PC-9 (cell line): Measurements from ENCODE around the gene CD300H.

Experiments used
- CTCF ChIP-seq: fragments of 200-600 bp; sonication (generic); conservative IDR thresholded peaks from 2 replicates; pipeline ENCODE4 v1.6.1; 2017; ENCODE audit warnings: mixed run types, antibody characterized with exemption, mild to moderate bottlenecking, moderate library complexity
- EZH2 ChIP-seq: fragments of 200-600 bp; sonication (generic); IDR thresholded peaks from 2 replicates; pipeline ENCODE4 v1.8.0; 2017; ENCODE audit warnings: antibody characterized with exemption, low read depth

GRCh38 chr17:74606050-74606449 is 38.7 kb upstream of the CD300H start:
- TF ChIP-seq EZH2: no peak
- TF ChIP-seq CTCF: no peak
